GM20431 (cell line): ENCODE measurements around the gene ARMC8.
"Not testable (repeated sequence)": the region's sequence is repeated elsewhere in the genome, so short reads cannot be mapped to it uniquely, and the experiment has no call there.

ENCODE experiments used
- in situ Hi-C: fragments of 300-500 bp; cut with MseI, MboI; formaldehyde crosslinking; loops from one replicate; pipeline ENCODE4 v1.15.0; 2020; ENCODE audit warnings: low sequenced_read_pairs; ENCODE audit not compliant: unreplicated experiment

The ARMC8 gene, protein sequence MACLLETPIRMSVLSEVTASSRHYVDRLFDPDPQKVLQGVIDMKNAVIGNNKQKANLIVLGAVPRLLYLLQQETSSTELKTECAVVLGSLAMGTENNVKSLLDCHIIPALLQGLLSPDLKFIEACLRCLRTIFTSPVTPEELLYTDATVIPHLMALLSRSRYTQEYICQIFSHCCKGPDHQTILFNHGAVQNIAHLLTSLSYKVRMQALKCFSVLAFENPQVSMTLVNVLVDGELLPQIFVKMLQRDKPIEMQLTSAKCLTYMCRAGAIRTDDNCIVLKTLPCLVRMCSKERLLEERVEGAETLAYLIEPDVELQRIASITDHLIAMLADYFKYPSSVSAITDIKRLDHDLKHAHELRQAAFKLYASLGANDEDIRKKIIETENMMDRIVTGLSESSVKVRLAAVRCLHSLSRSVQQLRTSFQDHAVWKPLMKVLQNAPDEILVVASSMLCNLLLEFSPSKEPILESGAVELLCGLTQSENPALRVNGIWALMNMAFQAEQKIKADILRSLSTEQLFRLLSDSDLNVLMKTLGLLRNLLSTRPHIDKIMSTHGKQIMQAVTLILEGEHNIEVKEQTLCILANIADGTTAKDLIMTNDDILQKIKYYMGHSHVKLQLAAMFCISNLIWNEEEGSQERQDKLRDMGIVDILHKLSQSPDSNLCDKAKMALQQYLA

GRCh38 chr3:138187296-138188012 lies at the start of gene ARMC8:
Gene ARMC8 (plus strand): TSS chr3:138187301. CDS start chr3:138187555, 254 bp downstream.
- in situ Hi-C loops = no loop called here

DNA sequence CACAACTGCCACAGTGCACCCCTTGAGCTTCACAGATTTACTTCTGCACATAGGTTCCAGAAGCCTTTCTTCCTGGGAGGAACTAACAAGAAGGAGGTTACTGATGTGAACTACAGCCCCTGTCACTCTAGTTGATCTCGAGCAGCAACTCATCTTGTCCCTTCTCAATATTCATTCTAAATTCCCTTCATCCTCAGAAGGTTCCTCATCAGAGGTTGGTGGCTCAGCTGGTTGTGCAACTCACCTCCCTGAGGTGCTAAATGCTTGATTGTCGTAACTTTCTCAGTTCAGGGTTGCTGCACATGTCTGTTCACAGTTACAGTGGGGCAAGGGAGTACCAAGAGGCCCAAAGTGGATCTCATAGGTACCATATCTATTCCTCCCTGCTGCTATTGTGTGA lies 49.2 kb upstream of the ARMC8 start:
- in situ Hi-C loops = no loop called here

- in situ Hi-C loops = no loop called here
Observed at GRCh38 chr3:138139691-138140090, 47.4 kb upstream of the ARMC8 start.

DNA sequence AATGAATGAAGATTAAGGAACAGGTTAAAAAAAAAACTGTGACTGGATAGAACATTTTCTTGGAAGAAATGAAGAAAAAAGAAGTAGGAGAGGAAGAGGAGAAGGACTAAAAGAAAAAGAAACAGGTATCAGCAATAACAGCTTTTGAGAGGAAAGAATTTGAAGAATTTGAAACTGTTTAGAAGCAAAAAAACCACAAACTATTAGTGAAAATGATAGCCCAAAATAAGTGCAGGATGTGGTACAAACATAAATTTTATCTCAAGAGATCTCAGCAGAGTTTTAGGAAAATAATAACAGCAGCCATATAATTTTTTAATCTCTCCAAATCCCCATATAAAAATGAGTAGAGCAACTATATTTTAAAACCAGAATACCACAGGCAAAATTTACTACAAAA lies 46.2 kb upstream of the ARMC8 start:
- in situ Hi-C loops = no loop called here

GRCh38 chr3:138142181-138142580 lies 44.9 kb upstream of the ARMC8 start:
- in situ Hi-C loops = not testable (repeated sequence)

GRCh38 chr3:138148503-138148902 lies 38.6 kb upstream of the ARMC8 start:
- in situ Hi-C loops = no loop called here

- in situ Hi-C loops = no loop called here
Observed at GRCh38 chr3:138154534-138154933, 32.6 kb upstream of the ARMC8 start.

- in situ Hi-C loops = no loop called here
Observed at GRCh38 chr3:138157743-138158142, 29.4 kb upstream of the ARMC8 start.

- in situ Hi-C loops = no loop called here
Observed at GRCh38 chr3:138165061-138165460, 22.0 kb upstream of the ARMC8 start.

GRCh38 chr3:138172625-138173024 lies 14.5 kb upstream of the ARMC8 start:
- in situ Hi-C loops = no loop called here

- in situ Hi-C loops = no loop called here
Observed at GRCh38 chr3:138173769-138174420, 13.2 kb upstream of the ARMC8 start.

- in situ Hi-C loops = no loop called here
Observed at GRCh38 chr3:138174421-138175131, 12.5 kb upstream of the ARMC8 start, which contains the start of gene DBR1. Gene DBR1 (minus strand): TSS chr3:138174921. CDS start chr3:138174795, 126 bp downstream.

- in situ Hi-C loops = no loop called here
Observed at GRCh38 chr3:138180375-138181029, 6.6 kb upstream of the ARMC8 start.

DNA sequence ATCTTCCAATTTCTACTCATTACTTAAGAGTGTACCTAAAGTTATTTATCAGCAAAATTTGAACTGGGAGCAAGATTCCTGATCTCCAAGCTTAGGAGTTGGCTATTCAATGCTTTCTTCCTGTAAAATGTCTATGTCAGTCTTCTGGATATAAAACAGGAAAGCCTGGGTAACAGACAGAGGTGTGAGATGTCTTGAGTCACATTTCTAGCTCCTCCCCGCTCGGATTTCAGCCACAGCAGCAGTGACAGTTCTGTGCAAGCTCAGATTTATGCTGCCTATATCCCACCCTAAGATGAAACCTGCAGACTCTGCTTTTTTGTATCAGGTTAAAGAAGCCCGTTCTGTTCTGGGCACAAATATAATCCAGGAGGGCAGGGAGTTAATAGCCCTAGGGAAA lies 2.1 kb upstream of the ARMC8 start:
- in situ Hi-C loops = no loop called here

GRCh38 chr3:138186221-138186620 lies 880 bp upstream of the ARMC8 start:
- in situ Hi-C loops = no loop called here

DNA sequence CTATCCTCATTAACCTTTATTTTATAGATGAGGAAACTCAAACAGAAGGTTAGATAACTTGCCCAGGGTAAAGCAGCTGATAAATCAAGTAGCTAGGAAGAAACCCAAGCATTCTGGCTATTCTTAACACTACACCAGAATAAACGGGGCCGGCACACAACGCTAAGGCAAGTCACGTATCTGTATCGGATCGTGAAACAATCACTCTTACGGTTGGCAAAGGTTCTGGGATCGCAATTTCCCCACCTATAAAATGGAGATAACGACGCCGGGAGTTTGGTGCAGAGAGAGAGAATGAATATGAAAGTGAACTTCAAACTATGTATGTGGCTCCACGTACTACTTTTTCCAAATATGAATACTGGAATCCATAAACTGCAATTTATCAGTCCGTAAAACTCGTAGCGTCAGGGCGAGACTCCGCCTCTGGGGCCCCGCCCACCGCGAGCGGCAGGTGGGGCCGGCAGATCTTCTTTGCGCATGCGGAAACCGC lies 252 bp upstream of the ARMC8 start:
- in situ Hi-C loops = no loop called here

DNA sequence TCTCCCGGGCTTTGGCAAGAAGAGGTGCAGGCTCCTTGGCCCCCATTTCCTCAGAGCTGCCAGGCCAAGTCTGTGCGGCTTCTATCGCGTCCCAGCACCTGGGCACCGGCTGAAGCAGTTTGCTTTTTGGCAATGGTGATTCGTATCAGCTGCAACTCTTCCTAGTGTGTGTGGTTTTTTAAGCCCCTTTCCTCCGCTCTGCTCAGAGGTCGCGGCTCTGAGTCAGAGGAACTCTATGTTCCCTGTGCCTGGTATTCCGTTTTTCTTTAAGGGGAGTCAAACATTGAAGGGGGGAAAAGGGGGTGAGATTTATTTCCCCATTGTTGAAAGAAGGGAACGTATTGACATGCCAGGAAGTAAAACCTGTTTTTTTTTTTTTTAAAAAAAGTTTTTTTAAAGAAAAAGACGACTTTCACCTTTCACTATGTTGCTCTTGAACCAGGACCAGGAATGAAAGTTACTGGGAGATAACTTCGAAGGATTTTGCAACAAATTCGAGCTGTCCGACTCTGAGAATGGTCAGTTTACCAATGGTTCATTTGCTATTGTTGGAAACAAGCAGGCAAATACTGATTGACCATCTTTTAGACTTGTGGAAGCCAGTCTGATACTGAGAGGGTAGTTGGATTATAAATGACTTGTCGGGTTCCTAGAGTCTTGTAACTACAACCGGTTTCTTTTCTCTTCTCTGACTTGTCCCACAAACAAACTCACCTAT lies 1.1 kb downstream of the ARMC8 start:
- in situ Hi-C loops = no loop called here

DNA sequence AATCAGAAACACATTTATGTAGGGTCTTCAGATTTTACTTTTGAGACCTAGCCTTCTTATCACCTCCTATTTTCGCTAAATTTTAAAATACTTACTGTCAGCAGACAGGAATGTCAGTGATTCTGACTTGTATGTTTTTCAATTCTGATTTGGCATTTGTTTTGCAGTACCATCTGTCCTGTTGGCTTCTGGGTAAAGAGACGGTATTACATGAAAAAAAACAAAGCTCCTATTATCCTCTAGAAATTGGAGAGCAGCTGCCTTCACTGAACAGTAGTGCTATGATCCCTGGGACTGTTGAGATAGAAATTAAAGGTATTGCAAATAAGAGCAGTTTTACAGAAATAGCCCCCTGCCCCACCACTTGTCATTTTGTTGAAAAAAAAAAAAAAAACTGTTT lies 8.4 kb downstream of the ARMC8 start:
- in situ Hi-C loops = no loop called here
